K562 (cell line): Measurements from ENCODE around the gene ITPR3. TPM values are rescaled to one million over a fixed set of nuclear protein-coding genes. Genes with fewer than 3 reads are reported as not detected.
A peak's percentile ranks its signal among the peaks of the same experiment; 100 is the strongest.

ENCODE experiments used
- ATAC-seq: fragments of 200-7000 bp; cut with Tn5 transposase; 3 replicates; pipeline ENCODE4 v1.9.1; 2020; ENCODE audit warnings: moderate library complexity
- BruUV-seq: library from RNA; stranded (reverse); fragments of 400-500 nt; replicated peaks from 2 replicates; lab custom pipeline; 2021; lab: Mats Ljungman, UMichigan
- CTCF ChIA-PET: fragments of 300-600 bp; formaldehyde crosslinking; extraction: SDS; loops from one replicate; lab custom pipeline; 2021; ENCODE audit warnings: low intra/inter-chr PET ratio; lab: Yijun Ruan, JAX
- POLR2A ChIA-PET: fragments of 300-600, 350-650 bp; sonication (Branson Sonifier 250); formaldehyde crosslinking; extraction: SDS; loops from one replicate; lab custom pipeline; 2021; ENCODE audit warnings: antibody characterized with exemption, inconsistent platforms; lab: Yijun Ruan, JAX
- DNase-seq, 4 experiments: peaks; one replicate each; pipeline versions ENCODE4 v3.0.0 to v3.0.0-alpha.2; 2011 to 2018; ENCODE audit warnings: low spot score in 3 of 4, mixed read lengths in 3 of 4; ENCODE audit errors: extremely low read depth in 1 of 4
- FAIRE-seq: peaks from 2 replicates; lab custom pipeline; 2011; peaks lifted over from hg19 to GRCh38; lab: Jason Lieb, UNC
- H2AFZ ChIP-seq: 2 replicates; pipeline ENCODE4 v1.6.0; 2011; ENCODE audit warnings: low read depth, low read length, control low read depth, inconsistent platforms
- H3K27ac ChIP-seq: fragments of 200-600 bp; 3 replicates; pipeline ENCODE4 v1.8.0; 2011; ENCODE audit warnings: low read depth, mild to moderate bottlenecking, control low read depth, inconsistent platforms, low read length, moderate library complexity, mixed read lengths; ENCODE audit errors: extremely low read depth
- H3K27me3 ChIP-seq, 2 experiments: fragments of 300-600 bp in 1 of 2; 2 replicates in 1 of 2; 3 replicates in 1 of 2; pipeline versions ENCODE4 v1.6.0 to v1.8.0; 2011; ENCODE audit warnings: inconsistent platforms in 2 of 2, low read length in 2 of 2, mild to moderate bottlenecking in 1 of 2, mixed read lengths in 1 of 2, moderate library complexity in 1 of 2; ENCODE audit not compliant: control insufficient read depth in 2 of 2, insufficient read depth in 2 of 2
- H3K36me3 ChIP-seq: fragments of 300-600 bp; 3 replicates; pipeline ENCODE4 v1.8.0; 2011; ENCODE audit warnings: mild to moderate bottlenecking, low read length, inconsistent platforms; ENCODE audit not compliant: control insufficient read depth, insufficient read depth
- H3K4me1 ChIP-seq, 2 experiments: fragments of 200-600 bp in 1 of 2; replicated peaks in 1 of 2; 2 replicates in 1 of 2; 3 replicates in 1 of 2; pipeline versions ENCODE4 v1.5.1 to v1.8.0; 2011; ENCODE audit warnings: inconsistent platforms in 2 of 2, low read length in 2 of 2, mild to moderate bottlenecking in 1 of 2, mixed read lengths in 1 of 2, moderate library complexity in 1 of 2; ENCODE audit not compliant: control insufficient read depth in 2 of 2, insufficient read depth in 2 of 2
- H3K4me2 ChIP-seq: 2 replicates; pipeline ENCODE4 v1.6.1; 2011; ENCODE audit warnings: low read length, control low read depth, inconsistent platforms, mixed read lengths; ENCODE audit not compliant: insufficient read depth
- H3K4me3 ChIP-seq: fragments of 200-600 bp; sonication (generic), shearing (Covaris generic); 2 replicates; pipeline ENCODE4 v1.5.1; 2016; ENCODE audit warnings: control low read depth, inconsistent platforms
- H3K79me2 ChIP-seq: fragments of 200-600 bp; 3 replicates; pipeline ENCODE4 v1.8.0; 2011; ENCODE audit warnings: low read length, inconsistent platforms; ENCODE audit not compliant: control insufficient read depth, insufficient read depth
- H3K9ac ChIP-seq, 2 experiments: 2 replicates each; pipeline versions ENCODE4 v1.6.0 to v1.6.1; 2011; ENCODE audit warnings: low read depth in 2 of 2, low read length in 2 of 2, control low read depth in 1 of 2, inconsistent platforms in 1 of 2, mild to moderate bottlenecking in 1 of 2, mixed read lengths in 1 of 2; ENCODE audit not compliant: insufficient read depth in 1 of 2
- H3K9me1 ChIP-seq: one replicate; pipeline ENCODE4 v1.6.0; 2011; ENCODE audit warnings: inconsistent platforms, mild to moderate bottlenecking, low read length, moderate library complexity; ENCODE audit not compliant: control insufficient read depth, insufficient read depth
- H3K9me3 ChIP-seq: replicated peaks from 2 replicates; pipeline ENCODE4 v1.5.1; 2011; ENCODE audit warnings: low read depth, low read length, inconsistent platforms; ENCODE audit not compliant: control insufficient read depth, insufficient read depth
- H4K20me1 ChIP-seq: replicated peaks from 2 replicates; pipeline ENCODE4 v1.6.1; 2011; ENCODE audit warnings: low read length, inconsistent platforms, mixed read lengths; ENCODE audit not compliant: control insufficient read depth, insufficient read depth
- EGR1 ChIP-seq: fragments of 450-650 bp; conservative IDR thresholded peaks from 2 replicates; pipeline ENCODE4 v1.6.1; 2017; ENCODE audit warnings: mild to moderate bottlenecking
- ID3 ChIP-seq, 2 experiments: fragments of 250-450 bp in 1 of 2; fragments of 450-650 bp in 1 of 2; sonication (Bioruptor Pico) in 1 of 2; IDR thresholded peaks; 2 replicates each; pipeline versions ENCODE4 v1.6.1 to v1.8.0; 2016 to 2021; ENCODE audit warnings: mild to moderate bottlenecking in 2 of 2, moderate library complexity in 2 of 2, missing compliant biosample characterization in 1 of 2, missing genetic modification characterization in 1 of 2
- MAX ChIP-seq: sonication (generic); formaldehyde crosslinking; IDR thresholded peaks from 2 replicates; pipeline ENCODE4 v1.9.0; 2022; ENCODE audit warnings: mild to moderate bottlenecking, missing genetic modification reagents
- MCM7 ChIP-seq, 2 experiments: fragments of 450-650 bp; IDR thresholded peaks; 2 replicates each; pipeline ENCODE4 v1.6.1; 2016 to 2018
- PHF8 ChIP-seq: fragments of 200-600 bp; sonication (generic); IDR thresholded peaks from 2 replicates; pipeline ENCODE4 v1.6.1; 2012; ENCODE audit warnings: mixed run types, mild to moderate bottlenecking, inconsistent platforms, low read length, moderate library complexity, borderline replicate concordance
- PYGO2 ChIP-seq: fragments of 450-650 bp; IDR thresholded peaks from 2 replicates; pipeline ENCODE4 v1.6.1; 2016; ENCODE audit warnings: mild to moderate bottlenecking, missing genetic modification characterization, moderate library complexity, missing compliant biosample characterization
- SPI1 ChIP-seq: IDR thresholded peaks from 2 replicates; pipeline ENCODE4 v1.6.1; 2011; ENCODE audit warnings: low read depth, low read length, control low read depth, borderline replicate concordance
- YY1 ChIP-seq, 3 experiments: IDR thresholded peaks; 2 replicates each; pipeline ENCODE4 v1.6.1; 2011; ENCODE audit warnings: low read length in 2 of 3, mild to moderate bottlenecking in 2 of 3, moderate library complexity in 2 of 3, borderline replicate concordance in 1 of 3, control low read depth in 1 of 3, low read depth in 1 of 3; ENCODE audit not compliant: insufficient read depth in 3 of 3, insufficient replicate concordance in 2 of 3, control insufficient read depth in 1 of 3, insufficient read length in 1 of 3; ENCODE audit errors: extremely low read depth in 1 of 3
- ZFX ChIP-seq: sonication (generic); formaldehyde crosslinking; IDR thresholded peaks from 2 replicates; pipeline ENCODE4 v1.8.0; 2022; ENCODE audit warnings: mild to moderate bottlenecking, missing genetic modification reagents, moderate library complexity
- ZNF445 ChIP-seq: fragments of 250-450 bp; sonication (Bioruptor Pico); IDR thresholded peaks from 2 replicates; pipeline ENCODE4 v1.4.0; 2020; ENCODE audit warnings: low read depth, mild to moderate bottlenecking, moderate library complexity
- WGBS: fragments of 100-300 bp; shearing (Covaris generic); methylation state at CpG from one replicate; pipeline ENCODE4 v1.1.6; 2016; ENCODE audit warnings: low coverage, mixed read lengths; ENCODE audit not compliant: insufficient coverage; ENCODE audit errors: missing lambda C conversion rate; 5-methylcytosine and 5-hydroxymethylcytosine counted together
- in situ Hi-C: fragments of 300-500 bp; cut with MboI; formaldehyde crosslinking; loops from 4 replicates; pipeline ENCODE4 v1.15.0; 2018; ENCODE audit warnings: inconsistent platforms, mixed read lengths
- intact Hi-C: fragments of 100-400 bp; cut with micrococcal nuclease; formaldehyde crosslinking; loops from 2 replicates; pipeline ENCODE4 v1.14.2; 2022
- polyA plus RNA-seq, 8 experiments: library from polyadenylated mRNA; depleted of rRNA in 4 of 8; stranded (reverse) in 5 of 8; unstranded in 3 of 8; fragments of >200 nt; fragmentation: Nextera tagmentation in 2 of 8; fragmentation: Illumina TruSeq in 1 of 8; extraction: Ambion mirVana in 2 of 8; extraction: Trizol in 1 of 8; gene quantifications; 2 replicates each; pipeline versions ENCODE4 v1.2.1 to v1.2.3, GENCODE V29; 2011 to 2014; ENCODE audit warnings: inconsistent platforms in 1 of 8, missing spikeins in 1 of 8
- total RNA-seq, 7 experiments: library from RNA; depleted of rRNA in 6 of 7; stranded (reverse); fragments of >200 nt in 6 of 7; fragmentation: Illumina TruSeq in 2 of 7; extraction: Trizol in 2 of 7; gene quantifications; 2 replicates each; pipeline versions ENCODE4 v1.2.1 to v1.2.3, GENCODE V29; 2011 to 2021; ENCODE audit warnings: low replicate concordance in 1 of 7

Gene ITPR3
- total and polyA plus RNA-seq, 9 of the 15 experiments (the other 6 are each of a cell fraction or from before 2014, with no cell fraction given): 0.39 to 35.7 (median 13.2) TPM

GRCh38 chr6:33576668-33577067 lies 44.5 kb upstream of the ITPR3 start (continued):
- TF ChIP-seq ID3 (CRISPR knock-in tag; IDR thresholded peaks at IDR 0.05): no peak
- no peak for TF ChIP-seq ID3 (tag; IDR thresholded peaks at IDR 0.05)
- TF ChIP-seq, all 486 proteins: peak for 0

GRCh38 chr6:33577106-33577535 lies 44.0 kb upstream of the ITPR3 start:
- Histone ChIP-seq H3K27me3 (no peaks in the 10 kb centered on the region), H3K79me2 (peaks cover 28% of the 10 kb centered on the region), H4K20me1 (no peaks in the 10 kb centered on the region; the same call in 1 of the 2 replicates), H3K4me1 (peaks cover 10 to 38% of the 10 kb centered on the region in 2 experiments; a peak in 4 of 5 replicates), H3K36me3 (peaks cover 49% of the 10 kb centered on the region; the same call in 2 of the 3 replicates), H3K4me3 (no peak overlapping the region), H3K9me1 (peaks cover 3% of the 10 kb centered on the region), H3K9ac (peak overlapping the region in 1 of 2 experiments; percentile 80; a peak in 2 of 4 replicates), H3K9me3 (no peaks in the 10 kb centered on the region), H3K27ac (no peak overlapping the region; the same call in 2 of the 3 replicates), H3K4me2 (no peak overlapping the region), H2AFZ (no peak overlapping the region)
- 69% methylated on average over 9 of the region's 9 CpGs for WGBS
- intact Hi-C loops (loop anchor here (10.0 kb wide), 1 partner anchor 302 kb away; the partner anchor contains the start of genes B3GALT4, RPS18 and VPS52), in situ Hi-C loops (no loop called here)
- BruUV-seq: no TSS peak
- FAIRE-seq: no peak
- peak; percentile 49 for TF ChIP-seq EGR1
- TF ChIP-seq ZNF445 (CRISPR knock-in tag): no peak
- peak in 1 of 3 experiments; percentile 13 for TF ChIP-seq YY1 (IDR thresholded peaks at IDR 0.05; ENCODE audit: borderline replicate concordance in 1 of 3, control insufficient read depth in 1 of 3, extremely low read depth in 1 of 3, insufficient read depth in 3 of 3, insufficient read length in 1 of 3, insufficient replicate concordance in 2 of 3, low read depth in 1 of 3, low read length in 2 of 3)
- TF ChIP-seq ZFX: peak; percentile 33; the same call in 1 of the 2 replicates
- TF ChIP-seq PYGO2 (tag): no peak
- 0 out of 2 replicates have a peak, but pooled peaks have one; percentile 14 for TF ChIP-seq MAX (CRISPR knock-in tag)
- no peak for TF ChIP-seq MCM7 (IDR thresholded peaks at IDR 0.05)
- 0 out of 2 replicates have a peak, but pooled peaks have one; percentile 9 for TF ChIP-seq SPI1
- 0 out of 2 replicates have a peak, but pooled peaks have one; percentile 0 for TF ChIP-seq PHF8
- ChIA-PET POLR2A (interaction anchor here (0.8 kb wide), 1 partner anchor 34 kb away, joined by 3 read pairs; no protein-coding TSS in a partner anchor), CTCF (no interaction called here)
- ATAC-seq: no peak
- peak in 2 of 4 experiments; percentile 46 to 58 for DNase-seq
